Measurements from ENCODE around the gene CYSTM1.
A peak's percentile ranks its signal among the peaks of the same experiment; 100 is the strongest.

Gene CYSTM1

DNA sequence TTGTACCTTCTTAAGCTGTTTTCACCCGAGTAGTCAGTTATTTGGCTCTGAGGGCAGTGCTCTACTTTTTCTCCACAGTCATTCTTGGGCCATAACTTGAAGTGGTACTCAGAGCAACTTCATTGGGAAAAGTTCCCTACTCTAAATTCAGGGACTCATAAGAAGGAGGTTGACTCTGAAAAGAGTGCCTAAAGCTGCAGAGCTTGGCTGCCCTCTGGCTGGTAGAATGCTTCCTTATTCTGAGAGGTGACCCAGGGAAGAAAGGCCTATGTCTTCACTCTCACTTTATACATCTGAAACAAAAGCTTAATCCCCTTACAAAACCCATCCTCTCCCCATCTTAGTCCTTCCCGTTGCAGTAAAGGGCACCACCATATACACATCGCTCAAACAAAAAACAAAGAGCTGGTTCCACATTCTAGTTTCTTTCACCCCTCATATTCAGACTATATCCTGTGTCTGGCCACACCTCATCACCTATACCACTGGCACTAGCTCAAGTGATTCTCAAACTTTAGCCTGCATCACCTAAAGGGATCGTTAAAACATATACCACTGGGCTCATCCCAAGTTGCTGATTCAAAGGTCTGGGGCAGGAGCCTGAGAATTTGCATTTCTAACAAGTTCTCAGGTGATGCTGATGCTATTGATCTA lies 41.3 kb upstream of the CYSTM1 start:
- H3K4me3 ChIP-seq (ENCODE audit: control insufficient read depth, low read depth, low read length) = no peak overlapping the region
- DNase-seq (ENCODE audit: low read depth) = no peak
- TF ChIP-seq, protein P1, sequence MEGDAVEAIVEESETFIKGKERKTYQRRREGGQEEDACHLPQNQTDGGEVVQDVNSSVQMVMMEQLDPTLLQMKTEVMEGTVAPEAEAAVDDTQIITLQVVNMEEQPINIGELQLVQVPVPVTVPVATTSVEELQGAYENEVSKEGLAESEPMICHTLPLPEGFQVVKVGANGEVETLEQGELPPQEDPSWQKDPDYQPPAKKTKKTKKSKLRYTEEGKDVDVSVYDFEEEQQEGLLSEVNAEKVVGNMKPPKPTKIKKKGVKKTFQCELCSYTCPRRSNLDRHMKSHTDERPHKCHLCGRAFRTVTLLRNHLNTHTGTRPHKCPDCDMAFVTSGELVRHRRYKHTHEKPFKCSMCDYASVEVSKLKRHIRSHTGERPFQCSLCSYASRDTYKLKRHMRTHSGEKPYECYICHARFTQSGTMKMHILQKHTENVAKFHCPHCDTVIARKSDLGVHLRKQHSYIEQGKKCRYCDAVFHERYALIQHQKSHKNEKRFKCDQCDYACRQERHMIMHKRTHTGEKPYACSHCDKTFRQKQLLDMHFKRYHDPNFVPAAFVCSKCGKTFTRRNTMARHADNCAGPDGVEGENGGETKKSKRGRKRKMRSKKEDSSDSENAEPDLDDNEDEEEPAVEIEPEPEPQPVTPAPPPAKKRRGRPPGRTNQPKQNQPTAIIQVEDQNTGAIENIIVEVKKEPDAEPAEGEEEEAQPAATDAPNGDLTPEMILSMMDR (conservative IDR thresholded peaks at IDR 0.05; ENCODE audit: control insufficient read depth, insufficient read depth, low read depth, low read length) = no peak

GRCh38 chr5:140134277-140134935 lies 40.6 kb upstream of the CYSTM1 start:
- no peak overlapping the region for H3K4me3 ChIP-seq (ENCODE audit: control insufficient read depth, low read depth, low read length)
- TF ChIP-seq, protein P1 (conservative IDR thresholded peaks at IDR 0.05; ENCODE audit: control insufficient read depth, insufficient read depth, low read depth, low read length) = no peak
- no peak for DNase-seq (ENCODE audit: low read depth)

- DNase-seq (ENCODE audit: low read depth) = no peak
- H3K4me3 ChIP-seq (ENCODE audit: control insufficient read depth, low read depth, low read length) = no peak overlapping the region
- TF ChIP-seq, protein P1 (conservative IDR thresholded peaks at IDR 0.05; ENCODE audit: control insufficient read depth, insufficient read depth, low read depth, low read length) = no peak
Observed at GRCh38 chr5:140135127-140135526, 39.9 kb upstream of the CYSTM1 start.

- no peak overlapping the region for H3K4me3 ChIP-seq (ENCODE audit: control insufficient read depth, low read depth, low read length)
- TF ChIP-seq, protein P1 (conservative IDR thresholded peaks at IDR 0.05; ENCODE audit: control insufficient read depth, insufficient read depth, low read depth, low read length) = no peak
- DNase-seq (ENCODE audit: low read depth) = no peak
Observed at GRCh38 chr5:140136624-140137023, 38.4 kb upstream of the CYSTM1 start.

- TF ChIP-seq, protein P1 (conservative IDR thresholded peaks at IDR 0.05; ENCODE audit: control insufficient read depth, insufficient read depth, low read depth, low read length) = no peak
- H3K4me3 ChIP-seq (ENCODE audit: control insufficient read depth, low read depth, low read length) = no peak overlapping the region
- DNase-seq (ENCODE audit: low read depth) = no peak
Observed at GRCh38 chr5:140140435-140140834, 34.6 kb upstream of the CYSTM1 start.

DNA sequence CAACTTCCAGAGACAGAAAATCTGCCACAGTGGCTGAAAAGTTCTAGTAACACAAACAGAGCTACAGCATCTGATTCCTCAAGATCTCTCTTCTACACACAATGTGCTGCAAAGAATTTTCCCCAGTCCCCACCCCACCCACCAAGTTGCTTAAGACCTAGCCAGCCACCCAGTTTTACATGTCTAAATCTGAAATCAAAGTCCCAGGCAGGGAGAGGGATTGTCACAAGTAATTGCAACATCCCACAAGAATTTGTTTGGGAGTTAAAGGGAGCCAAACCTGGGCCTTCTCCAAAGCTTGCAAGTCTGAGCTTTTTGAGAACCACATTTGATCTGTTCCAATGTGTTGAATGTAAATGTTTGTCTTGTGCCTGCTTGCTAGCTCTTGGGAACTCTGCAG lies 33.7 kb upstream of the CYSTM1 start:
- peak; percentile 40 for DNase-seq (ENCODE audit: low read depth)
- TF ChIP-seq, protein P1 (conservative IDR thresholded peaks at IDR 0.05; ENCODE audit: control insufficient read depth, insufficient read depth, low read depth, low read length) = no peak

More for the DNA sequence above, 33.7 kb upstream of the CYSTM1 start:
- H3K4me3 ChIP-seq (ENCODE audit: control insufficient read depth, low read depth, low read length) = no peak overlapping the region
